Panc1 (cell line): Measurements from ENCODE around the gene COL4A2. TPM values are rescaled to one million over a fixed set of nuclear protein-coding genes. Genes with fewer than 3 reads are reported as not detected.

Experiments
- ATAC-seq: fragments of 200-7000 bp; cut with Tn5 transposase; 2 replicates; pipeline ENCODE4 v1.9.1; 2020; ENCODE audit warnings: mild to moderate bottlenecking, moderate library complexity
- BruUV-seq: library from RNA; stranded (reverse); fragments of 400-500 nt; replicated peaks from 2 replicates; lab custom pipeline; 2021; lab: Mats Ljungman, UMichigan
- CTCF ChIA-PET: fragments of 300-600 bp; sonication (Branson Sonifier 250); formaldehyde crosslinking; loops from one replicate; lab custom pipeline; 2022; ENCODE audit warnings: antibody characterized with exemption; lab: Charles Lee
- POLR2A ChIA-PET: fragments of 300-600 bp; sonication (Branson Sonifier 250); formaldehyde crosslinking; loops from one replicate; lab custom pipeline; 2022; ENCODE audit warnings: antibody characterized with exemption; lab: Charles Lee
- DNase-seq: peaks from one replicate; pipeline ENCODE4 v3.0.0-alpha.2; 2010; ENCODE audit warnings: low read depth, low spot score
- H3K27ac ChIP-seq: 2 replicates; pipeline ENCODE4 v1.5.1; 2011; ENCODE audit warnings: mild to moderate bottlenecking, low read length, inconsistent platforms
- H3K27me3 ChIP-seq: fragments of 200-500 bp; sonication (Bioruptor generic); 2 replicates; pipeline ENCODE4 v1.6.0; 2014; ENCODE audit warnings: low read length, inconsistent platforms; ENCODE audit not compliant: control insufficient read depth, insufficient read depth
- H3K36me3 ChIP-seq: fragments of 200-500 bp; sonication (Bioruptor generic); 2 replicates; pipeline ENCODE4 v1.5.1; 2014; ENCODE audit warnings: inconsistent platforms, mild to moderate bottlenecking, low read length, moderate library complexity; ENCODE audit not compliant: control insufficient read depth, insufficient read depth
- H3K4me1 ChIP-seq: 2 replicates; pipeline ENCODE4 v1.5.1; 2011; ENCODE audit warnings: inconsistent platforms, mild to moderate bottlenecking, low read length, moderate library complexity; ENCODE audit not compliant: control insufficient read depth, insufficient read depth
- H3K4me3 ChIP-seq, 2 experiments: 2 replicates each; pipeline ENCODE4 v1.5.1; 2011 to 2012; ENCODE audit warnings: low read depth in 2 of 2, low read length in 2 of 2, mild to moderate bottlenecking in 2 of 2, inconsistent platforms in 1 of 2, moderate library complexity in 1 of 2
- H3K9me3 ChIP-seq: fragments of 200-500 bp; sonication (Bioruptor generic); 2 replicates; pipeline ENCODE4 v1.5.1; 2014; ENCODE audit warnings: low read depth, mild to moderate bottlenecking, inconsistent platforms, low read length, moderate library complexity; ENCODE audit not compliant: control insufficient read depth, insufficient read depth
- POLR2AphosphoS5 ChIP-seq: IDR thresholded peaks from 2 replicates; pipeline ENCODE4 v1.6.1; 2012; ENCODE audit warnings: mild to moderate bottlenecking, low read depth, low read length, moderate library complexity
- SIN3A ChIP-seq: IDR thresholded peaks from 2 replicates; pipeline ENCODE4 v1.6.1; 2012; ENCODE audit warnings: low read depth, mild to moderate bottlenecking, low read length, moderate library complexity, borderline replicate concordance; ENCODE audit not compliant: insufficient read depth
- TCF7L2 ChIP-seq: IDR thresholded peaks from 2 replicates; pipeline ENCODE4 v1.6.1; 2011; ENCODE audit warnings: mild to moderate bottlenecking, low read depth, low read length, inconsistent platforms
- in situ Hi-C: cut with HindIII; loops from 2 replicates; pipeline ENCODE4 v1.10.0; 2016; ENCODE audit warnings: low sequenced_read_pairs, low pct_unique_long_range_greater_than_20kb
- intact Hi-C: fragments of 100-400 bp; cut with micrococcal nuclease; formaldehyde crosslinking; loops from one replicate; pipeline ENCODE4 v1.10.0; 2022; ENCODE audit not compliant: unreplicated experiment
- total RNA-seq: library from RNA; stranded (reverse); gene quantifications from one replicate; pipeline ENCODE4 v1.2.1, GENCODE V29; 2021; ENCODE audit not compliant: unreplicated experiment
- TF ChIP-seq, protein P1 (sequence below): fragments of 450-650 bp; IDR thresholded peaks from 2 replicates; pipeline ENCODE4 v1.5.1; 2017; ENCODE audit warnings: mild to moderate bottlenecking
- TF ChIP-seq, protein P2 (sequence below), 2 experiments: IDR thresholded peaks; 2 replicates each; pipeline ENCODE4 v1.6.1; 2011 to 2012; ENCODE audit warnings: low read depth in 2 of 2, control low read depth in 1 of 2, low read length in 1 of 2, mild to moderate bottlenecking in 1 of 2, moderate library complexity in 1 of 2; ENCODE audit not compliant: insufficient read depth in 1 of 2

The COL4A2 gene
- total RNA-seq, 1 experiment from 2014 or later: 3.0 TPM

DNA sequence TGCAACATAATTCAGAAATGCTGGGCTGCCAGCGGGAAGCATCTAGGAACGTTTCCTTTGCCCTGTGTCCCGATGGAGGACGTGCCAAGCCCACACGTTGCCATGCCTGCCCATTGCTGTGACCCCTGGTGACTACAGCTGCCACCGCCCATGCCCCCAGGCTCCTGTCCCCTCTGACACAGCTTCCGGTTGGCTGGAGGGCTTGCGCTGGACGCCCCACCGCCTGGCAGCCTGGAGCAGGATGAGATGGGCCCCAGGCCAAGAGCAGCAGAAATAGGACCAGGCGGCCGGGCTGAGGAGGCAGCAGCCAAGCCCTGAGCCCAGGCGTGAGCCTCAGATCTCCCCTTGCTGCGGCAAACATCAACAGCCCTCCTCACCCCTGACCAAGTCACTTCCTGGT lies 125.9 kb downstream of the COL4A2 start:
- POLR2A ChIA-PET: no interaction called here
- Histone ChIP-seq H3K4me3 (no peak overlapping the region), H3K27ac (no peak overlapping the region), H3K4me1 (no peaks in the 10 kb centered on the region), H3K27me3 (no peaks in the 10 kb centered on the region), H3K9me3 (no peaks in the 10 kb centered on the region), H3K36me3 (no peaks in the 10 kb centered on the region)
- TF ChIP-seq SIN3A (no peak), POLR2AphosphoS5 (no peak), TCF7L2 (no peak)
- TF ChIP-seq, protein P1, sequence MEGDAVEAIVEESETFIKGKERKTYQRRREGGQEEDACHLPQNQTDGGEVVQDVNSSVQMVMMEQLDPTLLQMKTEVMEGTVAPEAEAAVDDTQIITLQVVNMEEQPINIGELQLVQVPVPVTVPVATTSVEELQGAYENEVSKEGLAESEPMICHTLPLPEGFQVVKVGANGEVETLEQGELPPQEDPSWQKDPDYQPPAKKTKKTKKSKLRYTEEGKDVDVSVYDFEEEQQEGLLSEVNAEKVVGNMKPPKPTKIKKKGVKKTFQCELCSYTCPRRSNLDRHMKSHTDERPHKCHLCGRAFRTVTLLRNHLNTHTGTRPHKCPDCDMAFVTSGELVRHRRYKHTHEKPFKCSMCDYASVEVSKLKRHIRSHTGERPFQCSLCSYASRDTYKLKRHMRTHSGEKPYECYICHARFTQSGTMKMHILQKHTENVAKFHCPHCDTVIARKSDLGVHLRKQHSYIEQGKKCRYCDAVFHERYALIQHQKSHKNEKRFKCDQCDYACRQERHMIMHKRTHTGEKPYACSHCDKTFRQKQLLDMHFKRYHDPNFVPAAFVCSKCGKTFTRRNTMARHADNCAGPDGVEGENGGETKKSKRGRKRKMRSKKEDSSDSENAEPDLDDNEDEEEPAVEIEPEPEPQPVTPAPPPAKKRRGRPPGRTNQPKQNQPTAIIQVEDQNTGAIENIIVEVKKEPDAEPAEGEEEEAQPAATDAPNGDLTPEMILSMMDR: no peak
- TF ChIP-seq, protein P2, sequence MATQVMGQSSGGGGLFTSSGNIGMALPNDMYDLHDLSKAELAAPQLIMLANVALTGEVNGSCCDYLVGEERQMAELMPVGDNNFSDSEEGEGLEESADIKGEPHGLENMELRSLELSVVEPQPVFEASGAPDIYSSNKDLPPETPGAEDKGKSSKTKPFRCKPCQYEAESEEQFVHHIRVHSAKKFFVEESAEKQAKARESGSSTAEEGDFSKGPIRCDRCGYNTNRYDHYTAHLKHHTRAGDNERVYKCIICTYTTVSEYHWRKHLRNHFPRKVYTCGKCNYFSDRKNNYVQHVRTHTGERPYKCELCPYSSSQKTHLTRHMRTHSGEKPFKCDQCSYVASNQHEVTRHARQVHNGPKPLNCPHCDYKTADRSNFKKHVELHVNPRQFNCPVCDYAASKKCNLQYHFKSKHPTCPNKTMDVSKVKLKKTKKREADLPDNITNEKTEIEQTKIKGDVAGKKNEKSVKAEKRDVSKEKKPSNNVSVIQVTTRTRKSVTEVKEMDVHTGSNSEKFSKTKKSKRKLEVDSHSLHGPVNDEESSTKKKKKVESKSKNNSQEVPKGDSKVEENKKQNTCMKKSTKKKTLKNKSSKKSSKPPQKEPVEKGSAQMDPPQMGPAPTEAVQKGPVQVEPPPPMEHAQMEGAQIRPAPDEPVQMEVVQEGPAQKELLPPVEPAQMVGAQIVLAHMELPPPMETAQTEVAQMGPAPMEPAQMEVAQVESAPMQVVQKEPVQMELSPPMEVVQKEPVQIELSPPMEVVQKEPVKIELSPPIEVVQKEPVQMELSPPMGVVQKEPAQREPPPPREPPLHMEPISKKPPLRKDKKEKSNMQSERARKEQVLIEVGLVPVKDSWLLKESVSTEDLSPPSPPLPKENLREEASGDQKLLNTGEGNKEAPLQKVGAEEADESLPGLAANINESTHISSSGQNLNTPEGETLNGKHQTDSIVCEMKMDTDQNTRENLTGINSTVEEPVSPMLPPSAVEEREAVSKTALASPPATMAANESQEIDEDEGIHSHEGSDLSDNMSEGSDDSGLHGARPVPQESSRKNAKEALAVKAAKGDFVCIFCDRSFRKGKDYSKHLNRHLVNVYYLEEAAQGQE (IDR thresholded peaks at IDR 0.05; ENCODE audit: insufficient read depth in 1 of 2, low read depth in 2 of 2, low read length in 1 of 2): no peak
- DNase-seq: no peak
- ATAC-seq: no peak
- intact Hi-C loops: no loop called here
- CTCF ChIA-PET: no interaction called here
- in situ Hi-C loops: no loop called here
- no TSS peak for BruUV-seq

DNA sequence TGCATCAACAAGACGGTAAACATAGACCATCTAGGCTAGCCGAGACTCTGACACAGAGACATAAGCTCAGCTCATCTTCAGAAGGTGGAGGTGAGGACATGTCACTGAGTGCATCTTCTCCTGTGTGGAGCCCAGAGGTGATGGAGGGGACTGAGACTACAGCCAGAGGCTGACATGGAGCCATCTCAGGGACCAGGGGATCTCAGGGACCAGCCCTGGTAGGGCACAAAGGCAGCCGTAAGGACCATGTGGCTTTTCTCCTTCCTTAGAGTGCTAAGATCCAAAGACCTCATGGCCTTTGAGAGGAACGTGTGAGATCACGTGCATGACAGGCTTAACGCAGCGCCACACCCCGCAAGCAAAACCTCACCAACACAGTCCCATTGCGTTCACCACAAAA lies 127.5 kb downstream of the COL4A2 start:
- no peak for DNase-seq
- POLR2A ChIA-PET: no interaction called here
- no TSS peak for BruUV-seq
- no peak for ATAC-seq
- TF ChIP-seq, protein P2 (IDR thresholded peaks at IDR 0.05; ENCODE audit: insufficient read depth in 1 of 2, low read depth in 2 of 2, low read length in 1 of 2): no peak
- TF ChIP-seq SIN3A (no peak), POLR2AphosphoS5 (no peak), TCF7L2 (no peak)
- TF ChIP-seq, protein P1: no peak
- H3K4me1 ChIP-seq: no peaks in the 10 kb centered on the region
- H3K36me3 ChIP-seq: no peaks in the 10 kb centered on the region
- CTCF ChIA-PET: no interaction called here
- H3K27me3 ChIP-seq: no peaks in the 10 kb centered on the region
- no peak overlapping the region for H3K4me3 ChIP-seq
- in situ Hi-C loops: no loop called here
- intact Hi-C loops: no loop called here
- no peak overlapping the region for H3K27ac ChIP-seq
- H3K9me3 ChIP-seq: no peaks in the 10 kb centered on the region
